Prostate gland (tissue), 2 donors: ENCODE measurements around the gene ANTXRL.

ENCODE experiments used
- CTCF ChIP-seq, 4 experiments: fragments of 200-600 bp in 2 of 4; fragments of 450-650 bp in 2 of 4; sonication (generic) in 2 of 4; IDR thresholded peaks; 1 replicate in 3 of 4; 2 replicates in 1 of 4; pipeline ENCODE4 v1.5.1; 2016 to 2019; ENCODE audit warnings: antibody characterized with exemption in 4 of 4, mild to moderate bottlenecking in 2 of 4, moderate library complexity in 2 of 4
- POLR2A ChIP-seq: fragments of 450-650 bp; IDR thresholded peaks from one replicate; pipeline ENCODE4 v1.6.1; 2016; ENCODE audit warnings: antibody characterized with exemption, mild to moderate bottlenecking

GRCh38 chr10:46305986-46306385 lies 19.2 kb downstream of the ANTXRL start:
- TF ChIP-seq CTCF (IDR thresholded peaks at IDR 0.05) (no peak), POLR2A (no peak)
